Right ventricle myocardium inferior (tissue), 1 donor: ENCODE measurements around the gene RPLP1. TPM values are rescaled to one million over a fixed set of nuclear protein-coding genes. Genes with fewer than 3 reads are reported as not detected.
"Not testable (repeated sequence)": the region's sequence is repeated elsewhere in the genome, so short reads cannot be mapped to it uniquely, and the experiment has no call there.

Experiments
- ATAC-seq: fragments of 200-7000 bp; cut with Tn5 transposase; one replicate; pipeline ENCODE4 v1.9.1; 2020; ENCODE audit warnings: mild to moderate bottlenecking, moderate library complexity
- DNase-seq: peaks from one replicate; pipeline ENCODE4 v3.0.0; 2021; ENCODE audit errors: missing footprints
- intact Hi-C: fragments of 100-400 bp; cut with DNase I; formaldehyde crosslinking; loops from one replicate; pipeline ENCODE4 v1.11.0; 2022
- total RNA-seq: library from RNA; stranded (reverse); fragmentation: NEBNext Ultra II Directional; extraction: Animal tissue kit (Norgen Biotek cat#: 25700); gene quantifications from one replicate; pipeline ENCODE4 v1.2.1, GENCODE V29; 2021
- donor health status: DM: no; HTN: yes; CAD: no; lungs with severe emphysema.

The RPLP1 gene
- total RNA-seq, 1 donor from 2014 or later, result 1,256 TPM

DNA sequence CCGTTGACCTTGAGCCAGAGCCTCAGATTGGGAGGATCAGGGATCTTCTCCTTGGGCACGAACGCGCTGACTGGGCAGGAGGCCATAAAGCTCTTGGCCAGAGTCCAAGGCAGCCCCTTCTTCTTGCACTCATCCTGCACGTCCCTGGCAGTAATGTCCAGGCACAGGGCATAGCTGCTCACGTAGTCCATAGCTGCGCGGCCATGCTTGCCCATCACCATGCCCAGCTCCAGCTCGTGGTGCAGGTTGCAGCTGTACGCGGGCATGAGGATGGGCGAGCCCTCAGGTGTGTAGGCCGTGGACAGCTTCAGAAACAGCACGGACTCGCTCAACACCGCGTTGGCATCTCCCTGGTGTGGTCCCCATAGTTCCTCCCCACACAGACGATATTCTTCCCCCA is 17.9 kb upstream of the RPLP1 start:
- no peak for ATAC-seq
- DNase-seq, result peak; percentile 63
- intact Hi-C loops, result no loop called here

DNA sequence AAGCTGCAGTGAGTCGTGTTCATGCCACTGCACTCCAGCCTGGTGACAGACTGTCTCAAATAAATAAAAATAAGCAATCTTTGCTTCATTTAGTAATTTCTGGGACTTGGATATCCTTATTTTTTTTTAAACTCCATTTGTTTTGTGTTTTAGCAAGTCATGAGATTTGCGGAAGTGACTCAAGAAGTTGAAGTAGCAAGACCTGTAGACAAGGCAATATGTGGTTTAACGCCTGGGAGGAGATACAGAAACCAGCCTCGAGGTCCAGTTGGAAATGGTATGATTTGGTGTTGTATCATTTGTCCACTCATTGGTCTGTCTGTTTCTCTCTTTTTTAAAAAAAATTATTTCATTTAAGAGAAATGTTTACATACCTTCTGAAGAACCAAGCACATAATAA is 16.6 kb upstream of the RPLP1 start:
- intact Hi-C loops, result no loop called here
- ATAC-seq, result no peak
- DNase-seq, result no peak

DNA sequence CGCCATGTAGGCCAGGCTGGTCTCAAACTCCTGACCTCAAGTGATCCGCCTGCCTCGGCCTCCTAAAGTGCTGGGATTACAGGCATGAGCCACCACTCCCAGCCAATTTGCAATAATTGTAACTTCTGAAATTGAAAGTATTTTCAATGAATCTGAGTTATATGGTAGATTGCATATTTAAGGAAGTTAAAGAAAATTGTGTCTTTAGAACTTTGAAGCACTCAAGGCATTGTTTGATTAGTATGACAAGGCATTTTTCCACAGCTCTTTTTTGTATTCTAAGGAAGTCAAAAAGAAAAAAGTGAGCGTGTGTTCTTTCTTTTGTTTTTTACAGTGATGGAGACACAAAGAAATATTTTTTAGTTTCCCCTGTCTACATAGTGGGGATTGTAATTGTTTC is 15.7 kb upstream of the RPLP1 start:
- DNase-seq, result no peak
- no peak for ATAC-seq
- intact Hi-C loops, result no loop called here

DNA sequence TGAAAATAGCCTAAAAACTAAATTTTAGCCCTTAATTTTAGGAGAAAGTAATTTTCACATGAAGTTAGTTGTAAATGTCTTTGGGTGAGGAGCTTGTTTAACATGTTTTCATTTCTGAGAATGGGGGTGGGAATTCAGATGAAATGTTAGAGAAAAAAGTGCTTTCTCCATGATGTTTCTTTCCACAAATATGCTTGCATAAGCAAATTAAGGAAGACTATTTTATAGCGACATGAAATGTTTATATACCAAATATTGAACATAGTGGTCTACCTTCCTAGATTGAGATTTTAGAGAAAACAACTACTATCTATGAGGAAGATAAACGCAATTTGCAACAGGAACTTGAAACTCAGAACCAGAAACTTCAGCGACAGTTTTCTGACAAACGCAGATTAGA is 13.0 kb upstream of the RPLP1 start:
- intact Hi-C loops, result no loop called here
- no peak for DNase-seq
- ATAC-seq, result no peak

DNA sequence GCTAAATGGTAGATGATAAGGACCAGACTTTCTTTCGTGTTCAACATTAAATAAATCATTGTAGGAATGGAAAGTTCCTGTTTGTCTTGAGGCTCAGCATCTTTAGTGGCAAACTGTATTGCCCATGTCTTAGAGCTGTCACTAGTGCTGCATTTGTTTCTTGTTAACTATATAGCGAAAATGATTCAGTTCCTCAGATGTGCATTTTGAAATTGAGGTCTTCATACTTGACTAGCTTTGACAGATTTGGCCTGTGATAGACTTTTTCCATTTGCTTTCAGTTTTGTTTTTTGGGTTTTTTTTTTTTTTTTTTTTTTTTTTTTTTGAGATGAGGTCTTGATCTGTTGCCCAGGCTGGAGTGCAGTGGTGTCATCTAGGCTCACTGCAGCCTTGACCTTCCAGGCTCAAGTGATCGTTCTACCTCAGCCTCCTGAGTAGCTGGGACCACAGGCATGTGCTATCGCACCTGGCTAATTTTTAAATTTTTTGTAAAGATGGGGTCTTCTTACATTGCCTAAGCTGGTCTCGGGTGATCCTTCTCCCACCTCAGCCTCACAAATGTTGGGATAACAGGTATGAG is 9.5 kb upstream of the RPLP1 start:
- no peak for ATAC-seq
- no peak for DNase-seq
- intact Hi-C loops, result no loop called here

DNA sequence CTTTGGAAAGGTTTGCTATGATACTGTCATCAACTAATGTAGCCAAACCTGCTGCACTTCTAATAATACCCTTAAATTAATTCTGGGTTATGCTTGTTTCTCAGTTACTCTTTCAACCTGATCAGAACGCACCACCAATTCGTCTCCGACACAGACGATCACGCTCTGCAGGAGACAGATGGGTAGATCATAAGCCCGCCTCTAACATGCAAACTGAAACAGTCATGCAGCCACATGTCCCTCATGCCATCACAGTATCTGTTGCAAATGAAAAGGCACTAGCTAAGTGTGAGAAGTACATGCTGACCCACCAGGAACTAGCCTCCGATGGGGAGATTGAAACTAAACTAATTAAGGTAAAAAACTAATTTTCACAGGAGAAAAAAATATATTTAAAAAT is 7.9 kb upstream of the RPLP1 start:
- intact Hi-C loops, result no loop called here
- no peak for ATAC-seq

DNA sequence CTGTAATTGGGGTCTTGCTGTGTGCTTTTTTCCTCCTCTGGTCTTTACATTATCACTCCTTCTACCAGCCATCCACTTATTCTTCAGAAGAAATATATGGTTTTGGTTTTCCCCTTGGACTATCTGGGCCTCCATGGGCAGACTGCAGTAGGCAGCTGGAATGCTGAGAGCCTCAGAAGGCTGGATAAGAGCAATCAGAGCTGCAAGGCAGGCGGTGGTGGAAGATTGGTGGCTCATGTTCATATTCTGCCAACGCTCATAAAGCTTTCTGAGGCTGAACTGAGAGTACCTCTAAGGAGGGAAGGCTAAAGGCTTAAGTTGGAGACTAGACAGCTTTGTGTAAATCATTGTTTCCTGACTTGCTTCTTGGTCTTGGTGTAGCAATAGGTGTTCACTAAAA is 5.7 kb upstream of the RPLP1 start:
- DNase-seq, result no peak
- intact Hi-C loops, result no loop called here
- ATAC-seq, result no peak

More for the DNA sequence above, 7.9 kb upstream of the RPLP1 start:
- no peak for DNase-seq

DNA sequence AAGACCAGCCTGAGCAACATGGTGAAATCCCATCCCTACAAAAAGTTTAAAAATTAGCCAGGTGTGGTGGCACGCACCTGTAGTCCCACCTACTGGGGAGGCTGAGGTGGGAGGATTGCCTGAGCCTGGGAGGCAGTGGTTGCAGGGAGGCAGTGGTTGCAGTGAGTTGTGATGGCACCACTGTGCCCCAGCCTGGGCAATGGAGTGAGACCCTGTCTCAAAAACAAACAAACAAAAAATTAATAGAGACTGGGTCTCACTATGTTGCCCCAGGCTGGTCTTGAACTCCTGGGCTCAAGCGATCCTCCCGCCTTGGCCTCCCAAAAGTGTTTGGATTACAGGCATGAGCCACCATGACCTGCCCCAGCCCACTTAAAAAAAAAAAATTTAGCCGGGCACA is 2.4 kb upstream of the RPLP1 start:
- DNase-seq, ATAC-seq, intact Hi-C loops: not testable (repeated sequence)

DNA sequence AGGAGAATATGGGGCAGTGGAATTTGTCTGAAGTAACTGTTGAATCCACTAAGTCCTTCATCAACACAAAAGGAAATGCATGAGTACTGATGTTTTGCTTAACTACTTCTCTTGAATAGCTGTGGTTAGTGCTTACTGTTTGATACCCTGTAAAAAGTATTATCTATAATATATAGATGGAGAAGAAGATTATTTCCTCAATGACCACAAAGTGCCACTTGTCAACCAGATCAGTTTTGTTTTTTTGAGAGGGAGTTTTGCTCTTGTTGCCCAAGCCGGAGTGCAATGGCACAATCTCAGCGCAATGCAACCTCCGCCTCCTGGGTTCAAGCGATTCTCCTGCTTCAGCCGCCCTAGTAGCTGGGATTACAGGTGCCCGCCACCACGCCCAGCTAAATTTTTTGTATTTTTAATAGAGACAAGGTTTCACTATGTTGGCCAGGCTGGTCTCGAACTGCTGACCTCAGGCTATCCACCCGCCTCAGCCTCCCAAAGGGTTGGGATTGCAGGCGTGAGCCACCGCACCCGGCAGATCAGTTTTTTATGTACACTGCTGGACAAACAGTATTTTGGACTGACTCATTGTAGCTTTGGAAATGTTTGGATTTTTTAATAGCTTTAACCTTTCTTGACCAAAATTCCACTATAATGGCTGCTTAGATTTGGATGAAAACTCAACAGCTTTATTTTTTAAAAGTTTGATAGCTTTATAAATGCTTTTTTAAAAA is 1.5 kb upstream of the RPLP1 start:
- intact Hi-C loops, result no loop called here
- DNase-seq (no peak), ATAC-seq (no peak)

DNA sequence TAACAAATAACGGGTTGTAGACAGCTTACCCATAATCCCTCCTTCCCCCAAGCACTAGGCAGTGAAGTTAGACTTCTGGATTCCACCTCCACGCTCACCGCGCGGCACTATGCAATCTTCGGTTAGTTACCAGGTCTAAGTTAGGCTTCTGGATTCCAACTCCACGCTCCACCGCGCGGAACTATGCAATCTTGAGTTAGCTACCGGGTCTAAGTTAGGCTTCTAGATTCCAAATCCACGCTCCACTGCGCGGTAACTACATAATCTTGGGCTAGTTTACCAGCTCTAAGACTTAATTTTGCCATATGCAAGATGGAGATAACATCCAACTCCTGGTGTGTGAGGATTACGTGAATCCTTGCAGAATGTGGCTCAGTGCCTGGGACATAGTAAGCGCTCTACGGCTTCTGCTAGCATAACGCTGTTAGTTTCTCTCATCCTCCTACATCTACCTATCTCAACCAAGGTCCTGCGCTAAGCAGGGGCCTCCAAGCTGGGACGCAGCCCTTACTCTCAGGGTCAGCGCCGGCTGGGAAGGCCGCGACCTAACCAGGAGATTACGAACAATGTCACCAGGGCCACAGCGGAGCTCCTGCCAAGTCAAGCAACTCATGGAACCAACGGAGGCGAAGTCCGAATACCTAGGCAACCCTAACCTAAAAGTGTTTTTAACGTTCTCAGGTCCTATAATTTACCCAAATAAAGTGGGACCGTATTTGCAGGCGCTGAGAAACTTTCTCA is 497 bp upstream of the RPLP1 start:
- DNase-seq (peak; percentile 81), ATAC-seq (peak; percentile 40)
- intact Hi-C loops, result no loop called here

DNA sequence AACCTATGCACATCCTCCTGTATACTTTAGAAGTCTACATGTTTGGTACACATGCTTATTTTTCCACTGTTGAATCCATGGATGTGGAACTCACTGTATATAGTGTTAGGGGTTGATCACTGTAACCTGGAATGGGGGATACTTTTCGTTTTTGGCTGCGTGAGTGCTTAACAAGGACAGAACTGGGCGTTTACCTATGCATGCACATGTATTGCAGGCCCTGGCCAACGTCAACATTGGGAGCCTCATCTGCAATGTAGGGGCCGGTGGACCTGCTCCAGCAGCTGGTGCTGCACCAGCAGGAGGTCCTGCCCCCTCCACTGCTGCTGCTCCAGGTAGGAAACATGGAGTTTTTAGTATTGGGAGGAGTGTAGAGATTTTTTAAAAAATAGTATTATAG is 2.3 kb downstream of the RPLP1 start:
- ATAC-seq (no peak), DNase-seq (no peak)
- intact Hi-C loops, result no loop called here

DNA sequence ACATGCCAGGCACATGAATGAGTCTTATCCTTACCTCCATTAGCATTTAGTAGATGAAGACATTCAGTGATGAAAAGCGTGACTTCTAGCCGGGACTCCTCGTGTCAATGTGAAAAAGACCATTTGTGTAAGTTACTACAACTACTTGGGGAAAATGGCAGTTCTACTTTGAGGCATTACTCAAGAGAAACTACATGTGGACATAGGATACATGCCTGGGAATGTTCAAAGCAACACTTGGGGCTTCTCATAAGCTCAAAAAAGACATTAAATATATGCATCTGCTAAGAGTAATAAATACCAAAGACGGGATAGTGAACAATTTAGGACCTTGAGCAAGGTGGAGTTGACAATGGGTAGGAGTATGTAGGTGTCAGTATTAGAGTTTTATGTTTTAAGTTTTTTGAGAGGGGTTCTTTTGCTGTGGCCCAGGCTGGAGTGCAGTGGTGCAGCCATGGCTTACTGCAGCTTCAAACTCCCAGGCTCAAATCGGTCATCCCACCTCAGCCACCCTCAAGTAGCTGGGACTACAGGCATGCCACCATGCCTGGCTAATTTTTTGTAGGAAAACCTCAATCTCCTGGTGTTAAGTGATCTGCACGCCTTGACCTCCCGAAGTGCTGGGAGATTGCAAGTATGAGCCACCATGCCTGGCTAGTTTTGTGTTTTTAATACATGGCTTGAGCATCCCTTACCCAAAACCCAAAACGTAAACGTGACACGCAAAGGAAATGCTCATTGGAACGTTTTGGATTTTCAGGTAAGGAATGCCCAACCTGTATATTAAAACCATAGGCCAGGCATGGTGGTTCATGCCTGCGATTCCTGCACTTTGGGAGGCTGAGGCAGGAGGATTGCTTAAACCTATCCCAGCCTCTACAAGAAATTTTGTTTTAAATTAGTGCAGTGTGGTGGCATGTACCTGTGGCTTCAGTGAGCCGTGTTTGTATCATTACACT is 3.9 kb downstream of the RPLP1 start:
- ATAC-seq, result no peak
- intact Hi-C loops, result no loop called here

DNA sequence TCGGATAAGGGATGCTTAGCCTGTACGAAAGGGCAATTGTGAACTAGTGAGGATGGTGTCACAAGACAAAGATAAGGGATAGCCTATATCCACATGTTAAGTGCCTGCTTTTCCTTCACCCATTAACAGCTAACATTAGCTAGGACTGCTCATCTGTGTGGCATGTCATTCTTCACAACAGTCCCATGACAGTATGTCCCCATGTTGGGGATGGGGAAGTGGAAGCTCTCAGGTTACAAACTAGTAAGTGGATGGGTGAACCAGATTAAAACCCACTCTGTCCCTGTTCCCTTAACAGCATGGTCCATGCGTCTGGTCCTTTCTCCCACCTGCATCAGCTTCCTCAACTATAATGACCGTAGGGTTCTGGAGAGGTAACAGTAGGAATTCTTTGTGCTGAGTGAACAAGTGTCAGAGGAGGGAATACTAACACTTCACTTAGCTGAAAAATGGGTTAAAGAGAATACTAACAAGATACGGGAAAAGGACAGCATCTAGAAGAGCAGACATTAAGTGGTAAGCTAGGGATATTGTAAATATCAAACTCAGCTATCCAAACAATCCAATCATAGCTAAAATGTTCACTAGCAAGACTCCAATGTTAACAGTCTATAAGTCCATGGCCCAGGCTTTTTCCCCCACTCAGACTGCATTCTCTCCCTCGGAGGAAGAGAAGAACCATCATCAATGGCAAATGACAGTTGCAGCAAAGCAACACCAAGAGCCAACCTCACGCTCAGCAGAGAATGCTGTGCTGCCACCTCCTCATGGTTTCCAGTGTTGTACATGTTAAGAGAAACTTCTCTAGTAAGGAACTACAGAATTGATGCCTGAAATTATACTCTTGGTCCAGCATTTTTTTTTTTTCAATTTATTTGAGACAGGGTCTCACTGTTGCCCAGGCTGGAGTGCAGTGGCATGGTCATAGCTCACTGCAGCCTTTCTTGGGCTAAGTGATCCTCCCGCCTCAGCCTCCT is 5.0 kb downstream of the RPLP1 start:
- intact Hi-C loops, result no loop called here
- ATAC-seq (no peak), DNase-seq (no peak)

More for the DNA sequence above, 3.9 kb downstream of the RPLP1 start:
- no peak for DNase-seq

DNA sequence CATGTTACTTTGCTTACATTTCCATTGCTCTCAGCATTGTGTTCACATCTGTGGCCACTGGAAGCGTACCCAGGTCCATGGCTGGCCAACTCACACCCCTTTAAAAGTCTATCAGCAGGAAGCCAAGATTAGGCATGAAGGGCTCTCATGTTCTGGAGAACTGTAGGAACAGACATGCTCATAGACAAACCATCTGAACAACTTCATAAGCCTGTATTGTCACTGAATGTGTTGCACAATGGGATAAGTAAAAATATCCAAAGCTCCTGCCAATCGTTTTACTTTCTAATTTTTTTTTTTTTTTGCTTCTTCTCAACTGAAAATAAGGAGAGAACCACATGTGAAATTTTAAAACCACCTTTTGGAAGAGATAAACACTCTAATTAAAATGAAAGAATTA is 6.4 kb downstream of the RPLP1 start:
- ATAC-seq, result no peak
- intact Hi-C loops, result no loop called here
- no peak for DNase-seq

DNA sequence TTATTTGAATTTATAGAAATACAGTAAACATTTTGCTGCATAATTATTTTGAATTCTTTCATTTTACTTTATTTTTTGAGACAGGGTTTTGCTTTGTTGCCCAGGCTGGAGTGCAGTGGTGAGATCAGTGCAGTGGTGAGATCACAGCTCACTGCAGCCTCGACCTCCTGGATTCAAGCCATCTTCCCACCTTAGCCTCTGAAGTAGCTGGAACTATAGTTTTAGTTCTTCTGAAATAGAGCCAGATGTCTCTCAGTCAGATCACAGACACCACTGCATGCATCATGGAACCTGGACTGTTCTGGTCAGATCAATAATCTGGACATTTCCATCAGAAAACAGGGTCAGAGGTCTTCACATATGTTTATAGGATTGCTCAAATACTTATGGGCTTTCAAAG is 7.9 kb downstream of the RPLP1 start:
- intact Hi-C loops, result no loop called here
- no peak for ATAC-seq
- no peak for DNase-seq

DNA sequence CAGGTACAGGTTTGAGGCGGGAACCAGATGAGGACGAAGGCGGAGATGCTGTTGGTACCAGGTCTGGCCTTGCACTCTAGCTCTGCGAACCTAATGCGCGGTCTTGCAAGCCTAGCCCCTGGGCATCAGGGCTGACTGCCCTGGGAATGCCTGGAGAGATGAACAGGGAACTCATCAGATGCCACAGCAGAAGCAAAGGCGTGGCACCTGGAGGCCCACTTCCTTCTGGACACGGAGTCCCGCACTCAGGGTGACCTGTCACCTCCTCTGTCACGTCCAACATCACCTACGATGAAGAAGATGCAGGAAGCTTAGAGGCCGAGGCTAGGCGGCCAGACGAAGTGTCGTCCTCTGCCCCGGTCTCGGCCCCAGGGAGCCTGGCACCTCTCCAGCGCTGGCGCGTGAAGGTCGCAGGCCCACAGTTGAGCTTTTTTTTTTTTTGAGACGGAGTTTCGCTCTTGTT is 9.4 kb downstream of the RPLP1 start:
- DNase-seq (no peak), ATAC-seq (peak; percentile 17)
- intact Hi-C loops, result no loop called here

DNA sequence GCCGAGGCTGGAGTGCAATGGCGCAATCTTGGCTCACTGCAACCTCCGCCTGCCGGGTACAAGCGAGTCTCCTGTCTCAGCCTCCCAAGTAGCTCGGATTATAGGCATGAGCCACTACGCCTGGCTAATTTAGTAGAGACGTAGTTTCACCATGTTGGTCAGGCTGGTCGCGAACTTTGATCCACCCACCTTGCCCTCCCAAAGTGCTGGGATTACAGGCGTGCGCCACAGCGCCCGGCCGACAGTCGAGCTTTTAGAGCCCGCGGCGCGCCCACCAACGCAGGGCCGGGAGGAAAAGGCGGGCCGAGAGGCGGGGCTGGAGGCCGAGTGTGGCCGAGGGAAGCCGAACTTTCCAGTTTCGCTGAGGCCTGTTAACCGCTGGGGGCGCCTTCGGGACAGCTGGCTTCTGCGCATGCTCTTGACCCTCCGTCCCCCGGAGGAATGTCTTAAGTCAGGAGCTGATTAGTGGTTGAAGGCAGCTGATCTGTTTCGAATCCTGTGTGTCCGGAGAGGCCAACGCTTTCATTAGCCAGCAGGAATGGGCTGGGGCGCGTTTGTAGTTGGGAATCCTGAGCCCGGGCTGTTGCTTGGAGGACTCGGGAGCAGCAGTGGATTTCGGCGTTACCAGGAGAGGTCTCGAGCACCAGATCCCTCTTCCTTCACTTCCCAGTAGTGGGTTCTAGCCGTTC is 10.0 kb downstream of the RPLP1 start:
- DNase-seq (peak; percentile 97), ATAC-seq (peak; percentile 97)
- intact Hi-C loops, result no loop called here
